CD14-positive monocyte (primary cell): ENCODE measurements around the gene NOC2L. TPM values are rescaled to one million over a fixed set of nuclear protein-coding genes. Genes with fewer than 3 reads are reported as not detected.

Experiments used
- DNase-seq, 3 donors: peaks; one replicate each; pipeline ENCODE4 v3.0.0-alpha.2; 2011 to 2022
- H2AFZ ChIP-seq: 2 replicates; pipeline ENCODE4 v1.6.0; 2012; ENCODE audit warnings: mild to moderate bottlenecking, low read depth, low read length, inconsistent platforms; ENCODE audit not compliant: insufficient read depth, poor library complexity, severe bottlenecking
- H3K27ac ChIP-seq, 2 donors: 1 replicate in 1 of 2; 2 replicates in 1 of 2; pipeline ENCODE4 v1.5.1; 2012 to 2013; ENCODE audit warnings: low read length in 2 of 2, control low read depth in 1 of 2, inconsistent platforms in 1 of 2, low read depth in 1 of 2, mild to moderate bottlenecking in 1 of 2
- H3K27me3 ChIP-seq, 2 donors: one replicate each; pipeline versions ENCODE4 v1.6.0 to v1.6.1; 2011 to 2013; ENCODE audit warnings: low read length in 2 of 2; ENCODE audit not compliant: control insufficient read depth in 2 of 2, insufficient read depth in 2 of 2
- H3K36me3 ChIP-seq, 2 donors: replicated peaks in 1 of 2; 1 replicate in 1 of 2; 2 replicates in 1 of 2; pipeline versions ENCODE4 v1.5.1 to v1.6.1; 2012 to 2013; ENCODE audit warnings: low read length in 2 of 2, control low read depth in 1 of 2, inconsistent platforms in 1 of 2, mild to moderate bottlenecking in 1 of 2; ENCODE audit not compliant: insufficient read depth in 2 of 2, control insufficient read depth in 1 of 2
- H3K4me1 ChIP-seq, 2 donors: 1 replicate in 1 of 2; 2 replicates in 1 of 2; pipeline versions ENCODE4 v1.5.1 to v1.6.1; 2012 to 2013; ENCODE audit warnings: low read length in 2 of 2, control low read depth in 1 of 2, inconsistent platforms in 1 of 2, mild to moderate bottlenecking in 1 of 2, moderate library complexity in 1 of 2; ENCODE audit not compliant: insufficient read depth in 2 of 2, control insufficient read depth in 1 of 2
- H3K4me2 ChIP-seq: replicated peaks from 2 replicates; pipeline ENCODE3; 2012; ENCODE audit warnings: low read length, moderate library complexity, mild to moderate bottlenecking; ENCODE audit not compliant: poor library complexity, severe bottlenecking; ENCODE audit errors: extremely low read depth
- H3K4me3 ChIP-seq, 3 experiments: fragments of 200-600 bp in 1 of 3; sonication (generic) in 1 of 3; replicated peaks in 1 of 3; 1 replicate in 2 of 3; 2 replicates in 1 of 3; pipeline ENCODE4 v1.5.1; 2011 to 2013; ENCODE audit warnings: low read length in 3 of 3, mild to moderate bottlenecking in 3 of 3, control low read depth in 2 of 3, low read depth in 2 of 3, inconsistent platforms in 1 of 3, moderate library complexity in 1 of 3
- H3K79me2 ChIP-seq: 2 replicates; pipeline ENCODE4 v1.6.0; 2012; ENCODE audit warnings: mild to moderate bottlenecking, control low read depth, inconsistent platforms, low read length, moderate library complexity; ENCODE audit not compliant: insufficient read depth
- H3K9ac ChIP-seq: 2 replicates; pipeline ENCODE4 v1.6.0; 2017; ENCODE audit warnings: low read length, mild to moderate bottlenecking; ENCODE audit not compliant: insufficient read depth, poor library complexity, severe bottlenecking
- H3K9me3 ChIP-seq, 2 donors: replicated peaks in 1 of 2; 1 replicate in 1 of 2; 2 replicates in 1 of 2; pipeline versions ENCODE4 v1.5.1 to v1.6.1; 2012 to 2013; ENCODE audit warnings: low read length in 2 of 2, control low read depth in 1 of 2; ENCODE audit not compliant: control insufficient read depth in 1 of 2, insufficient read depth in 1 of 2
- H4K20me1 ChIP-seq: 2 replicates; pipeline ENCODE4 v1.6.0; 2012; ENCODE audit warnings: mild to moderate bottlenecking, low read length, control low read depth, moderate library complexity; ENCODE audit not compliant: insufficient read depth
- H3K27ac Mint-ChIP-seq, 7 donors: one replicate each; pipeline ENCODE4 v1.8.0; 2020; ENCODE audit warnings: mild to moderate bottlenecking in 7 of 7, mixed read lengths in 7 of 7, moderate library complexity in 6 of 7, inconsistent platforms in 2 of 7
- H3K27me3 Mint-ChIP-seq, 3 donors: one replicate each; pipeline ENCODE4 v1.8.0; 2021 to 2022; ENCODE audit warnings: low read depth in 3 of 3, mild to moderate bottlenecking in 3 of 3, mixed read lengths in 3 of 3, moderate library complexity in 3 of 3, inconsistent platforms in 1 of 3
- H3K36me3 Mint-ChIP-seq, 2 donors: one replicate each; pipeline ENCODE4 v1.8.0; 2020; ENCODE audit warnings: mixed read lengths in 2 of 2, inconsistent platforms in 1 of 2, mild to moderate bottlenecking in 1 of 2
- H3K4me1 Mint-ChIP-seq: one replicate; pipeline ENCODE4 v1.8.0; 2020; ENCODE audit warnings: mild to moderate bottlenecking, mixed read lengths
- H3K4me3 Mint-ChIP-seq, 2 donors: one replicate each; pipeline ENCODE4 v1.8.0; 2020; ENCODE audit warnings: mild to moderate bottlenecking in 2 of 2, mixed read lengths in 2 of 2, moderate library complexity in 1 of 2
- H3K9me3 Mint-ChIP-seq, 7 donors: one replicate each; pipeline ENCODE4 v1.8.0; 2020 to 2022; ENCODE audit warnings: mixed read lengths in 7 of 7, mild to moderate bottlenecking in 6 of 7, moderate library complexity in 6 of 7, inconsistent platforms in 2 of 7
- CTCF ChIP-seq: fragments of 200-600 bp; IDR thresholded peaks from one replicate; pipeline ENCODE4 v1.8.0; 2022; ENCODE audit warnings: antibody characterized with exemption, mild to moderate bottlenecking
- WGBS: methylation state at CpG from one replicate; pipeline ENCODE4 v1.1.5; 2013; ENCODE audit warnings: missing lambda C conversion rate; ENCODE audit not compliant: insufficient coverage; 5-methylcytosine and 5-hydroxymethylcytosine counted together
- intact Hi-C, 2 donors: fragments of 100-400 bp; cut with micrococcal nuclease; formaldehyde crosslinking; loops; one replicate each; pipeline versions ENCODE4 v1.15.0 to v1.15.1; 2023
- polyA plus RNA-seq, 3 donors: library from polyadenylated mRNA; depleted of rRNA in 1 of 3; unstranded in 2 of 3; stranded (reverse) in 1 of 3; fragments of 300-500 nt in 2 of 3; fragments of >200 nt in 1 of 3; fragmentation: Illumina TruSeq in 2 of 3; gene quantifications; 1 replicate in 2 of 3; 2 replicates in 1 of 3; pipeline ENCODE4 v1.2.3, GENCODE V29; 2012 to 2021

The NOC2L gene
- polyA plus RNA-seq, 3 donors, result 34.5 to 47.9 (median 35.8) TPM

DNA sequence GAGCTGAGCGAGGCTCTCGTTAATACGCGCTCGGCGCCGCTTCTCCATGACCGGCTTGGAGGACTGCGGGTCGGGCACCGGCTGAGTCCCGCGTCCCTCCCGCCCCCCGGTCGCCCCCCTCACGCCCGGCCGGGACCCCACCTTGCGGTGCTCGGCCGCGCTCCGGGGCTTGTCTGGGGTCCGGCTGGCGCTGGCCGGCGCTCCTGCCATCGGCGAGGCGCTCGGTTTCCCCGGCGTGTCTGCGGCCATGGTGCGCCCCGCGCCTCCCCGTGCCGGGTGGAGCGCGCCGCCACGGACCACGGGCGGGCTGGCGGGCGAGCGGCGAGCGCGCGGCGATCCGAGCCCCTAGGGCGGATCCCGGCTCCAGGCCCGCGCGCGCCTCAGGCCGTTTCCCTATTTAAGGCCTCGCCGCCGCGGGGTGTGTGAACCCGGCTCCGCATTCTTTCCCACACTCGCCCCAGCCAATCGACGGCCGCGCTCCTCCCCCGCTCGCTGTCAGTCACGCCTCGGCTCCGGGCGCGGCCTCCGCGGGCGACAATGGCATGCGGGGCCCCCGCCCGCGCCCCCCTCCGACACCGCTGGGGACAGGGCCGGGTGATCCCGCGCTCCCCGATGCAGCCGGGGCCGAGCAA lies 40.8 kb upstream of the NOC2L start, which contains the start of gene HES4:
Gene HES4, minus strand, starts transcription at position 373 of the 632 bp plus-strand sequence. Its CDS starts 124 bp downstream, at position 249.
- Histone ChIP-seq H3K36me3 (no peaks in the 10 kb centered on the region), H3K79me2 (no peaks in the 10 kb centered on the region), H3K4me2 (peak within 1 kb of the TSS; percentile 62), H3K9me3 (peaks cover 0 to 21% of the 10 kb centered on the region in 2 donors), H3K9ac (peak within 1 kb of the TSS; percentile 54), H4K20me1 (peaks cover 12% of the 10 kb centered on the region), H3K27me3 (peaks cover 34 to 79% of the 10 kb centered on the region in 2 donors), H3K4me1 (peaks cover 11 to 33% of the 10 kb centered on the region in 2 donors), H3K4me3 (peak within 1 kb of the TSS; percentile 18 to 64 (median 47)), H2AFZ (peak within 1 kb of the TSS; percentile 65), H3K27ac (peak within 1 kb of the TSS in 1 of 2 donors; percentile 45)
- under 1% methylated on average over 94 of the region's 95 CpGs for WGBS
- Mint-ChIP-seq H3K36me3 (peaks cover 0 to 6% of the 10 kb centered on the region in 2 donors), H3K27ac (peak within 1 kb of the TSS in 6 of 7 donors; percentile 73 to 93 (median 81)), H3K27me3 (peaks cover 68 to 91% (median 72%) of the 10 kb centered on the region in 3 donors), H3K9me3 (peaks cover 2 to 28% (median 5%) of the 10 kb centered on the region in 7 donors), H3K4me3 (peak within 1 kb of the TSS; percentile 59 to 89), H3K4me1 (peaks cover 17% of the 10 kb centered on the region)
- intact Hi-C loops, result no loop called here
- no peak for TF ChIP-seq CTCF
- DNase-seq, result peak; percentile 72 to 85 (median 84)

- Histone ChIP-seq H2AFZ (no peak overlapping the region), H3K9ac (peak overlapping the region; percentile 49), H3K27ac (no peak overlapping the region), H3K4me3 (peak overlapping the region; percentile 4 to 64 (median 47)), H3K36me3 (no peaks in the 10 kb centered on the region), H3K27me3 (peaks cover 30 to 77% of the 10 kb centered on the region in 2 donors), H3K4me1 (peaks cover 11 to 33% of the 10 kb centered on the region in 2 donors), H3K79me2 (no peaks in the 10 kb centered on the region), H3K4me2 (peak overlapping the region; percentile 62), H4K20me1 (peaks cover 12% of the 10 kb centered on the region), H3K9me3 (peaks cover 0 to 21% of the 10 kb centered on the region in 2 donors)
- peak overlapping the region; percentile 59 to 72 for H3K4me3 Mint-ChIP-seq
- peaks cover 2 to 30% (median 5%) of the 10 kb centered on the region in 7 donors for H3K9me3 Mint-ChIP-seq
- H3K27ac Mint-ChIP-seq, result no peak overlapping the region
- peaks cover 68 to 91% (median 71%) of the 10 kb centered on the region in 3 donors for H3K27me3 Mint-ChIP-seq
- intact Hi-C loops, result no loop called here
- no peak for TF ChIP-seq CTCF
- peak in 1 of 3 donors; percentile 9 for DNase-seq
- peaks cover 14% of the 10 kb centered on the region for H3K4me1 Mint-ChIP-seq
- under 1% methylated on average over 83 of the region's 86 CpGs for WGBS
- H3K36me3 Mint-ChIP-seq, result peaks cover 0 to 4% of the 10 kb centered on the region in 2 donors
Measured at GRCh38 chr1:998995-999724, 40.1 kb upstream of the NOC2L start.
